ENCODE measurements around the gene ERFL. TPM values are rescaled to one million over a fixed set of nuclear protein-coding genes. Genes with fewer than 3 reads are reported as not detected.
A peak's percentile ranks its signal among the peaks of the same experiment; 100 is the strongest.

The ERFL gene
- total and polyA plus RNA-seq, 2 of the 8 experiments (the other 6 are each of a cell fraction or from before 2014, with no cell fraction given): 0.12 TPM; not detected in 1

DNA sequence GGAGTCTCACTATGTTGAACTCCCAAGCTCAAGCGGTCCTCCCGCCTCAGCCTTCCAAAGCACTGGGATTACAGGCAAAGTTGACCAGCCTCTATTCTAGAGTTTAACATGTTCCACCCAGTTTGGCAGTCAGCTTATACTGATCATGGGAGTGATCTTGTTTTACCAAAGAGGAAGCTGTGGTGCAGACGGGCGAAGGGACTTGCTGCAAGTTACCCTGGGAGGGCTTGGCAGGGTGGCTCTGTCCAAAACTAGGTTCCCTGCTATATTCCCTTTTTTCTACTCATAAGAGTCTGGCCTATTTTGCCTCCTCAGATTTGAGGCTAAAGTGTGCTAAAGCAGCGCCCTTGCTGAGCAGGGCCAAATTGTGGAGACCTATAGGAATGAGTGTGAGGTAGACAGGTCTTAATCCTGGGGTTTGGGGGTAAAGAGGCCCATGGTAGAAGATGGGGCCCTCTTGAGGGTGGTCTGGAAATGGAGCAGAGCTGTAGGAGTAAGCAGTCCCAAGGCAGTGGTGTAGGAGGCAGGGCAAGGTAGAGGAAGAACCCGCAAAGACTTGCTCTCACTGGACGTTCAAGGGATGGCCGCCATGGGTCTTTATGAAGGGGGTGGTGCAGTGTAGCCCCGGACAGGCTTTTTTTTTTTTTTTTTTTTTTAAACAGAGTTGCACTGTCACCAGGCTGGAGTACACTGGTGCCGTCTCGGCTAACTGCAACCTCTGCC, 64.9 kb downstream of the ERFL start:
- Histone ChIP-seq H2AFZ (ENCODE audit: low read length) (no peak overlapping the region), H3K4me2 (ENCODE audit: insufficient read depth in 1 of 2, low read depth in 2 of 2, low read length in 2 of 2) (peak overlapping the region; percentile 20 to 92; a peak in 2 of 4 replicates), H3K4me1 (replicated peaks in 1 of 4; ENCODE audit: control insufficient read depth in 3 of 4, insufficient read depth in 4 of 4, low read length in 3 of 4) (peaks cover 3 to 27% (median 14%) of the 10 kb centered on the region in 4 experiments), H2BK120ac (replicated peaks; ENCODE audit: low read depth, low read length) (no peak overlapping the region), H3K4me3 (ENCODE audit: extremely low read depth in 1 of 4, insufficient read depth in 2 of 4, low read depth in 3 of 4, low read length in 4 of 4) (0 out of 8 replicates have a peak overlapping the region, but pooled peaks of 1 of the 4 experiments have one; percentile 5), H2BK20ac (ENCODE audit: low read length) (no peak overlapping the region), H3K56ac (replicated peaks; ENCODE audit: insufficient read length, low read depth, low read length) (no peak overlapping the region), H3K36me3 (ENCODE audit: control insufficient read depth in 2 of 4, insufficient read depth in 4 of 4, low read length in 3 of 4) (peaks cover 55 to 73% (median 66%) of the 10 kb centered on the region in 4 experiments), H2AK5ac (ENCODE audit: low read depth, low read length) (no peak overlapping the region), H3K4ac (replicated peaks; ENCODE audit: insufficient read length, low read depth, low read length) (no peak overlapping the region), H3K9ac (replicated peaks in 1 of 4; ENCODE audit: extremely low read depth in 1 of 4, low read depth in 3 of 4, low read length in 3 of 4) (no peak overlapping the region; a peak in 1 of 7 replicates), H3K23me2 (ENCODE audit: low read depth, low read length) (peaks cover 6% of the 10 kb centered on the region), H3K23ac (ENCODE audit: insufficient read length) (no peak overlapping the region), H4K5ac (ENCODE audit: insufficient read length, low read depth, low read length) (no peak overlapping the region), H3K79me1 (ENCODE audit: low read depth, low read length) (peaks cover 27% of the 10 kb centered on the region), H2BK5ac (ENCODE audit: low read depth, low read length) (no peak overlapping the region), H3K9me3 (ENCODE audit: insufficient read depth in 2 of 2, low read depth in 1 of 2, low read length in 1 of 2) (no peaks in the 10 kb centered on the region), H3K27me3 (replicated peaks in 1 of 4; ENCODE audit: control insufficient read depth in 3 of 4, extremely low read depth in 1 of 4, insufficient read depth in 3 of 4, low read length in 3 of 4) (no peaks in the 10 kb centered on the region), H3K18ac (ENCODE audit: extremely low read depth, low read length) (no peak overlapping the region), H4K91ac (replicated peaks; ENCODE audit: insufficient read length, low read length) (no peak overlapping the region), H3K14ac (ENCODE audit: insufficient read length) (no peak overlapping the region), H4K8ac (ENCODE audit: extremely low read depth, insufficient read depth, low read length) (no peak overlapping the region), H2BK15ac (ENCODE audit: low read length) (no peak overlapping the region), H2BK12ac (ENCODE audit: low read depth, low read length) (no peak overlapping the region), H3K79me2 (ENCODE audit: control insufficient read depth in 1 of 2, insufficient read depth in 2 of 2, low read length in 2 of 2) (peaks cover 22 to 76% of the 10 kb centered on the region in 2 experiments), H3K27ac (ENCODE audit: low read depth, low read length) (no peak overlapping the region), H4K20me1 (replicated peaks in 1 of 2; ENCODE audit: control insufficient read depth in 1 of 2, insufficient read depth in 2 of 2, low read length in 2 of 2) (peaks cover 32 to 34% of the 10 kb centered on the region in 2 experiments)
- 93% methylated on average over 11 of the region's 11 CpGs; no CpG with 5 or more reads in 1 of the 2 experiments for WGBS, 2 experiments (ENCODE audit: extremely low coverage in 1 of 2, insufficient coverage in 1 of 2, insufficient read length in 1 of 2, insufficient replicate concordance in 2 of 2, low coverage in 1 of 2, low lambda C conversion rate in 2 of 2, missing lambda C conversion rate in 1 of 2)
- no peak for FAIRE-seq
- ChIA-PET CTCF (ENCODE audit: partially characterized antibody) (interaction anchor here (0.5 to 2.5 kb wide), 7 partner anchors 8 to 432 kb away, joined by 3 to 13 read pairs (median 3); no protein-coding TSS in a partner anchor), POLR2A (ENCODE audit: partially characterized antibody) (interaction anchor here (0.9 to 13.9 kb wide), 25 partner anchors 9 to 1662 kb away, joined by 3 to 298 read pairs (median 4); partner anchors contain the start of genes ARHGEF1, CD79A, ERFL and RABAC1)
- DNase-seq (ENCODE audit: low read depth in 1 of 2, low spot score in 2 of 2): no peak
- TF ChIP-seq CBX8 (IDR thresholded peaks at IDR 0.05; ENCODE audit: borderline replicate concordance, low read depth, low read length): no peak
- TF ChIP-seq POLR2AphosphoS5 (IDR thresholded peaks at IDR 0.05; ENCODE audit: low read depth, low read length): peak; percentile 49; the same call in 1 of the 2 replicates
- TF ChIP-seq YY1 (IDR thresholded peaks at IDR 0.05; ENCODE audit: low read depth, low read length): no peak
- TF ChIP-seq, protein P1, sequence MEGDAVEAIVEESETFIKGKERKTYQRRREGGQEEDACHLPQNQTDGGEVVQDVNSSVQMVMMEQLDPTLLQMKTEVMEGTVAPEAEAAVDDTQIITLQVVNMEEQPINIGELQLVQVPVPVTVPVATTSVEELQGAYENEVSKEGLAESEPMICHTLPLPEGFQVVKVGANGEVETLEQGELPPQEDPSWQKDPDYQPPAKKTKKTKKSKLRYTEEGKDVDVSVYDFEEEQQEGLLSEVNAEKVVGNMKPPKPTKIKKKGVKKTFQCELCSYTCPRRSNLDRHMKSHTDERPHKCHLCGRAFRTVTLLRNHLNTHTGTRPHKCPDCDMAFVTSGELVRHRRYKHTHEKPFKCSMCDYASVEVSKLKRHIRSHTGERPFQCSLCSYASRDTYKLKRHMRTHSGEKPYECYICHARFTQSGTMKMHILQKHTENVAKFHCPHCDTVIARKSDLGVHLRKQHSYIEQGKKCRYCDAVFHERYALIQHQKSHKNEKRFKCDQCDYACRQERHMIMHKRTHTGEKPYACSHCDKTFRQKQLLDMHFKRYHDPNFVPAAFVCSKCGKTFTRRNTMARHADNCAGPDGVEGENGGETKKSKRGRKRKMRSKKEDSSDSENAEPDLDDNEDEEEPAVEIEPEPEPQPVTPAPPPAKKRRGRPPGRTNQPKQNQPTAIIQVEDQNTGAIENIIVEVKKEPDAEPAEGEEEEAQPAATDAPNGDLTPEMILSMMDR (IDR thresholded peaks at IDR 0.05; ENCODE audit: control extremely low read depth in 1 of 3, insufficient read depth in 1 of 3, low read depth in 1 of 3, low read length in 3 of 3): no peak
- no peak for TF ChIP-seq KDM1A (IDR thresholded peaks at IDR 0.05; ENCODE audit: borderline replicate concordance, low read length)
- no peak for TF ChIP-seq MAFK (IDR thresholded peaks at IDR 0.05; ENCODE audit: low read depth, low read length)
- TF ChIP-seq POLR2A (IDR thresholded peaks at IDR 0.05; ENCODE audit: control extremely low read depth in 1 of 2, low read depth in 2 of 2, low read length in 2 of 2): peak in 1 of 2 experiments; percentile 47; a peak in 2 of 3 replicates
- TF ChIP-seq KDM4A (IDR thresholded peaks at IDR 0.05; ENCODE audit: low read depth, low read length, severe bottlenecking): no peak

Data from H1 (cell line).